Activated naive CD8-positive, alpha-beta T cell treated with anti-CD3 and anti-CD28 coated beads, Interleukin-2, amount 10 ng/mL, durations not matched to agents 7 days and 5 days (primary cell): ENCODE results near the gene ZNF428. TPM values are rescaled to one million over a fixed set of nuclear protein-coding genes. Genes with fewer than 3 reads are reported as not detected.

Experiments used
- ATAC-seq: fragments of 150-1000 bp; cut with Tn5 transposase; one replicate; pipeline ENCODE4 v1.10.0; 2021; ENCODE audit warnings: low read depth, moderate library complexity
- POLR2A ChIA-PET: fragments of 350-600 bp; sonication (Branson Sonifier 250); formaldehyde crosslinking; loops from one replicate; lab custom pipeline; 2021; ENCODE audit warnings: antibody characterized with exemption; lab: Charles Lee
- DNase-seq: peaks from one replicate; pipeline ENCODE4 v3.0.0; 2021
- H3K27ac Mint-ChIP-seq: one replicate; pipeline ENCODE4 v1.8.0; 2022; ENCODE audit warnings: mild to moderate bottlenecking, mixed read lengths
- H3K27me3 Mint-ChIP-seq: one replicate; pipeline ENCODE4 v1.8.0; 2022; ENCODE audit warnings: mild to moderate bottlenecking, moderate library complexity, mixed read lengths
- H3K36me3 Mint-ChIP-seq: one replicate; pipeline ENCODE4 v1.8.0; 2021; ENCODE audit warnings: mild to moderate bottlenecking, mixed read lengths
- H3K4me1 Mint-ChIP-seq: one replicate; pipeline ENCODE4 v1.8.0; 2021; ENCODE audit warnings: mixed read lengths
- H3K4me3 Mint-ChIP-seq: one replicate; pipeline ENCODE4 v1.8.0; 2022; ENCODE audit warnings: mild to moderate bottlenecking, moderate library complexity, mixed read lengths
- H3K9me3 Mint-ChIP-seq: one replicate; pipeline ENCODE4 v1.8.0; 2021; ENCODE audit warnings: mixed read lengths
- total RNA-seq, 2 experiments: library from RNA; stranded (reverse); gene quantifications; one replicate each; pipeline ENCODE4 v1.2.3, GENCODE V29; 2021

The ZNF428 gene, protein sequence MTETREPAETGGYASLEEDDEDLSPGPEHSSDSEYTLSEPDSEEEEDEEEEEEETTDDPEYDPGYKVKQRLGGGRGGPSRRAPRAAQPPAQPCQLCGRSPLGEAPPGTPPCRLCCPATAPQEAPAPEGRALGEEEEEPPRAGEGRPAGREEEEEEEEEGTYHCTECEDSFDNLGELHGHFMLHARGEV
- total RNA-seq = 10 to 100 TPM; 23.3 to 23.7 TPM

DNA sequence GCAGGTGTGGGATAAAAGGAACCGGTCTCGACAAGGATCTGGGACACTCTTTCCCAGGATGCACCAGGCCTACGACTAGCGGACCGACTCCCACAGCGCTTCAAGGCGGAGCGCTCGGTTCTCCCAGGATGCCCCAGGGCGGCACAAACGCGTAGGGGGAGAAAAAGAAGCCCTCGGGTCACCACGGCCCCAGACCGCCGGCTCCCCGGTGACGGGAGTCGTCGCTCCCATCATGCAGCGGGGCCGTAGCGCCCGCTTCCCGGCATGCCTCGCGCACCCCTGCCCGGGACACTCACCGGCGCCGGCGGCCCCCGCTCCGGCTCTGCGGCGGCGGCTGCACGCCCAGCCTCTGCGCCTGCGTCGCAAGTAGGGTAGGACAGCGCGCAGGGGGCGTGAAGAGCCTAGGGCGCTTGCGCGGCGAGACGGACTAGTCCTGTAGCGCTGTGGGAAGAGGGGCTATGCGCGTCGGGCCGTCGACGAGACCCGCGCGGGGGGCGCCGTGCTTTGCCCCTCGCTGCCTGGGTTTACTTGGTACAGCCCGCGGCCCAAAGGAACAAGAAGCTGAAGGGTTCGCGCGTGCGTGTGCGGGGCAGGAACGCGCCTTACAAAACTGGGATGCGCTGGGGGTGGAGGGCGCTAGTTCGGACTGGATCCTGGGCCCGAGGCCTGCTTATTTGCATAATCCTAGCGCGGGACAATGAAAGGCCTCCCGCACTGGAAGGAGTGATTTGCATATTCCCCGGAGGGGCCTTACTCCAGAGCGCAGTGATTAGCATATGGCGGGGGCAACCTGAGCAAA lies at the start of gene ZNF428:
ZNF428 (minus strand) TSS at position 368 of the 799 bp plus-strand sequence. CDS start 5,325 bp downstream, outside the sequence.
- peak within 1 kb of the TSS; percentile 97 for H3K27ac Mint-ChIP-seq
- peak; percentile 84 for ATAC-seq
- H3K4me1 Mint-ChIP-seq = peaks cover 14% of the 10 kb centered on the region
- H3K9me3 Mint-ChIP-seq = no peaks in the 10 kb centered on the region
- H3K4me3 Mint-ChIP-seq = peak within 1 kb of the TSS; percentile 93
- peak; percentile 89 for DNase-seq
- no peaks in the 10 kb centered on the region for H3K27me3 Mint-ChIP-seq
- H3K36me3 Mint-ChIP-seq = peaks cover 2% of the 10 kb centered on the region
- POLR2A ChIA-PET = interaction anchor here (1.4 kb wide), 1 partner anchor 23 kb away, joined by 6 read pairs; the partner anchor contains the start of genes IRGQ and ZNF576

DNA sequence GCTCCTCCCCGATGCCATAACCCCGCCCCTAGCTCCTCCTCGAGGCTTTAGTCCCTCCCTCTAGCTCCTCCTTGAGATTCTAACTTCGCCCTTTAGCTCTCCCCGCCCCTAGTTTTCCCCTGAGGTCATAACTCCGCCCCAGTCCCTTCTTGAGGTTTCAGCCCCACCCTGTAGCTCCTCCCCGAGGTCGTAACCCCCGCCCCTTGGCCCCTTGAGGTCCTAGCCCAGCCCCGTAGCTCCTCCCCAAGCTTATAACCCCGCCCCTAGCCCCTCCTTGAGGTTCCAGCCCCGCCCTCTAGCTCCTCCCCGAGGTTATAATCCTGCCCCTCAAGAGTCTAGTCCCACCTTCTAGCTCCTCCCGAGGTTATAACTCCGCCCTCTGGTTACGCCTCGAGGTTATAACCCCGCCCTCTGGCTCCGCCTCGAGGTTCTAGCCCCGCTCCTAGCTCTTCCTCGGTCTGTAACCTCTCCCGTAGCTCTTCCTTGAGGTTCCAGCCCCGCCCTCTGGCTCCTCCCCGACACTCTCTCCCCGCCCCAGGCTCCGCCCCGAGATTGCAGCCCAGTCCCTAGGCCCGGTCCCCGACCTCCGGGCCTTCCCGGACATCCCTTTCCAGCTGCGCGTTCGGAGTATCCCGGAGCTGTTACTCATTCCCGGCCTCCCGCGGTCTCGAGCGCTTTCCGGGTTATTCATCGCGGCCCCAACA lies 49.1 kb upstream of the ZNF428 start:
- H3K4me1 Mint-ChIP-seq = peaks cover 33% of the 10 kb centered on the region
- peak overlapping the region; percentile 91 for H3K27ac Mint-ChIP-seq
- peak overlapping the region; percentile 94 for H3K4me3 Mint-ChIP-seq
- peaks cover 3% of the 10 kb centered on the region for H3K27me3 Mint-ChIP-seq
- H3K9me3 Mint-ChIP-seq = no peaks in the 10 kb centered on the region
- peak; percentile 94 for DNase-seq
- peak; percentile 86 for ATAC-seq
- peaks cover 26% of the 10 kb centered on the region for H3K36me3 Mint-ChIP-seq
- POLR2A ChIA-PET = interaction anchor here (0.6 to 1.8 kb wide), 12 partner anchors 10 to 205 kb away, joined by 3 to 30 read pairs (median 6); partner anchors contain the start of gene SMG9

DNA sequence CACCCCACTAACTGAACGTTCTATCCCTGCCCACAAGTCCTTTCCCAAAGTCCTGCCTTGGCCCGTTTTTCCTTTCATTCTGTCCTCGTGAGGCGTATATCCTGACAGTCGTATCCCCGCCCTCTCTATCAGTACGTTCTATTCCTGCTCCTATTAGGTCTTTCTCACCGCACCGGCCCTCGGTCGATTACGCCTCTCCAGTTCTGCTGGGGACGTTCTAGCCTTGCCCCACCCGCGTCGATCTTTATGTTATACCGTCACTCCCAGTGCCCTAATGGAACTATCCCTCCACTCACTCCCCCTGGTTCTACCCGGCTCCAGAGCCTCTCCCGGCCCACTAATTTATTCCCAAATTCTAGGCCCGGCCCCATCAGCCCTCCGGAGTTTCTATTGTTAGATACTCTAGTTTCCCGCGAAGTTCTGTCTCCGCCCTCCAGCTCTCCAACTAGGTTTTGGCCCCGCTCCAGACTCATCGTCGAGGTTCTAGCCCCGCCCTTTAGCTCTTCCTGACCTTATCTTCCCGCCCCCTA lies 48.5 kb upstream of the ZNF428 start:
- DNase-seq (no peak), ATAC-seq (no peak)
- Mint-ChIP-seq H3K4me3 (peak overlapping the region; percentile 94), H3K27ac (peak overlapping the region; percentile 91), H3K36me3 (peaks cover 27% of the 10 kb centered on the region), H3K9me3 (no peaks in the 10 kb centered on the region), H3K27me3 (peaks cover 3% of the 10 kb centered on the region), H3K4me1 (peaks cover 35% of the 10 kb centered on the region)
- POLR2A ChIA-PET = interaction anchor here (0.6 to 1.8 kb wide), 11 partner anchors 9 to 204 kb away, joined by 3 to 30 read pairs (median 6); partner anchors contain the start of gene SMG9

DNA sequence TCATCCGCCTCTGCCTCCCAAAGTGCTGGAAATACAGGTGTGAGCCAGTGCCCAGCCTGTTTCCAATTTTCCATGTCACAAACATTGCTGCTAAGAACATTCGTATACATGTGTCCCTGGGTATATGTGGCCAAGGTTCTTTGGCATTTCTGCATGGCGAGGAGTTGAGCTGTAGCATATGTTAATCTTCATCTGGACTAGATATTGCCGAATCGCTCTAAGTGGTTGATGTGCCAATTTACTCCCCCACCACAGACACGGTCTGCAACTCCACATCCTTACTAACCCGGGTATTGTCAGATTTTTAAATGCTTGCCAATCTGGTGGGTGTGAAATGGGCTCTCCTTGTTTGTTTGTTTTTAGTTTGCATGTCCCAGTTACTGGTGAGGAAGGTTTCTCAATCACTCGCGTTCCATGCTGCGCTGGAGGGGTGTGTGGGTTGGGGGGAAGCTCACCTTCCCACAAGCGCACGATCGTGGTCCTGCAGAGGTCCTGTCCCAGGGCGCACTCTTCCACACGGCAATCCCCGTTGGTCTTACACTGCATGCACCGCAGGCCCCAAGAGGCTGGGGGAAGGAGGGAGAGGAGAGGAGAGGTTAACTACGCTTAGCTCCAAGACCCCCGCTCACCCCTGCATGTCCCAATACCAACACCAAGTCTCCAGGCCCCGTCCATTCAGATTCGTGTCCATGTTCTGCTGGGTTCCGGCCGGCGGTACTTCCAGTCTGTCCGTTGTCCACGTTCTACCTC lies 47.9 kb upstream of the ZNF428 start:
- no peaks in the 10 kb centered on the region for H3K9me3 Mint-ChIP-seq
- POLR2A ChIA-PET = interaction anchor here (0.7 to 1.5 kb wide), 2 partner anchors 204 to 334 kb away, joined by 3 to 8 read pairs; no protein-coding TSS in a partner anchor
- no peak for DNase-seq
- H3K4me3 Mint-ChIP-seq = peak overlapping the region; percentile 94
- H3K27ac Mint-ChIP-seq = peak overlapping the region; percentile 91
- peaks cover 35% of the 10 kb centered on the region for H3K4me1 Mint-ChIP-seq
- peaks cover 3% of the 10 kb centered on the region for H3K27me3 Mint-ChIP-seq
- ATAC-seq = no peak
- peaks cover 31% of the 10 kb centered on the region for H3K36me3 Mint-ChIP-seq

DNA sequence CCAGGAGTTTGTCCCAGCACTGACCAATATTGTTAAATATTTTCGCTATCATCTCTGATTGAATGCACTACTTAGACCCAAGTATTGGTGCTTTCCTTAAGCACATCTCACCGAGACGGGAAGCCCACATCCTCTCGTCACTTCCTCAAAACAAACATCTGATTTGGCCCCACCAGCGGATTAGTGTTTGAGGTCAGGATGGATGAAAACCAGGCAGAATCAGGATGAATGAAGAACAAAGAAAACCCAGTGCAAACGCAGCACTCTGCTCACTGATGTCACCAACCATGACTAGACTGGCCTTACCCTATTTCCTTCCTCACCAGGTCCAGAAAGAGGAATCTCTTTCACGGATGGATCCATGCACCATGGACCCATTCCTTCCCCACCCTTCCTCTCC lies 44.6 kb upstream of the ZNF428 start:
- Mint-ChIP-seq H3K9me3 (no peaks in the 10 kb centered on the region), H3K27me3 (no peaks in the 10 kb centered on the region), H3K27ac (peak overlapping the region; percentile 74), H3K4me1 (peaks cover 31% of the 10 kb centered on the region), H3K4me3 (peak overlapping the region; percentile 56), H3K36me3 (peaks cover 46% of the 10 kb centered on the region)
- ATAC-seq (peak; percentile 2), DNase-seq (no peak)
- POLR2A ChIA-PET = interaction anchor here (0.7 kb wide), 1 partner anchor 257 kb away, joined by 3 read pairs; no protein-coding TSS in a partner anchor

DNA sequence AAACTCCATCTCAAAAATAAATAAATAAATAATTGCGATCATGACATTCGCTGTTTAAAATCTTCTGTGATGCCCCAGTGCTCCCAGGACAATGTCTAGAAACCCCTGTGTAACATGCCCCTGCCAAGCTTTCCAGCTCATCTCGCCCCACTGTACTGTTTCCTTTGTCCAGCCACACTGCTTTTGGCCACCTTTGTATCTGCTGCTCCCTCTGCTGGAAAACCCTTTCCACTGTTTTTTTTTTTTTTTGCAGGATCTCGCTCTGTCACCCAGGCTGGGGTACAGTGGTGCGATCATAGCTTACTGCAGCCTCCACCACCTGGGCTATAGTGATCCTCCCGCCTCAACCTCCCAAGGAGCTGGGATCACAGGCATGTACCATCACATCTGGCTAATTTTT lies 43.1 kb upstream of the ZNF428 start:
- H3K27me3 Mint-ChIP-seq = no peaks in the 10 kb centered on the region
- no peak for ATAC-seq
- peaks cover 50% of the 10 kb centered on the region for H3K36me3 Mint-ChIP-seq
- H3K4me3 Mint-ChIP-seq = no peak overlapping the region
- H3K27ac Mint-ChIP-seq = no peak overlapping the region
- POLR2A ChIA-PET = no interaction called here
- H3K9me3 Mint-ChIP-seq = no peaks in the 10 kb centered on the region
- no peak for DNase-seq
- H3K4me1 Mint-ChIP-seq = peaks cover 22% of the 10 kb centered on the region

DNA sequence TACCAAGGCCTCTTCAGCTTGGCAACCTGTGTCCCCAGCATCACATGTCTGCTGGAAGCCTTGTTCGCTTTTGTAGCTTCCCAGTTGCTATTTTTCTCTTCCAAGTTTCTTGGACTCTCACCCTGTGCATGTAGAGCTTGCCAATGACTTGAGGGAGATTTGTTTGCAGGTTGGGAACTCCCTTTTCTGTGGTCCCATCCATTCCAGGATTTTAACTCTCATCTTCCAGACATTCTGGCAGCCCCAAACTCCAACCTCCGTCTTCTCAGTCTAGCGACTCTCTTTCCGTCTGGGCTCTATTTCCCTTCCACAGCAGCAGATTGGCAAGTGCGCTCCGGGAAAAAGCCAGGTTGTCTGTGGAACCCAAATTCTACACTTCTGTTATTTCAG lies 41.5 kb upstream of the ZNF428 start:
- H3K4me1 Mint-ChIP-seq = peaks cover 19% of the 10 kb centered on the region
- H3K27me3 Mint-ChIP-seq = no peaks in the 10 kb centered on the region
- H3K27ac Mint-ChIP-seq = no peak overlapping the region
- H3K9me3 Mint-ChIP-seq = no peaks in the 10 kb centered on the region
- ATAC-seq (no peak), DNase-seq (no peak)
- H3K36me3 Mint-ChIP-seq = peaks cover 52% of the 10 kb centered on the region
- POLR2A ChIA-PET = no interaction called here
- no peak overlapping the region for H3K4me3 Mint-ChIP-seq

DNA sequence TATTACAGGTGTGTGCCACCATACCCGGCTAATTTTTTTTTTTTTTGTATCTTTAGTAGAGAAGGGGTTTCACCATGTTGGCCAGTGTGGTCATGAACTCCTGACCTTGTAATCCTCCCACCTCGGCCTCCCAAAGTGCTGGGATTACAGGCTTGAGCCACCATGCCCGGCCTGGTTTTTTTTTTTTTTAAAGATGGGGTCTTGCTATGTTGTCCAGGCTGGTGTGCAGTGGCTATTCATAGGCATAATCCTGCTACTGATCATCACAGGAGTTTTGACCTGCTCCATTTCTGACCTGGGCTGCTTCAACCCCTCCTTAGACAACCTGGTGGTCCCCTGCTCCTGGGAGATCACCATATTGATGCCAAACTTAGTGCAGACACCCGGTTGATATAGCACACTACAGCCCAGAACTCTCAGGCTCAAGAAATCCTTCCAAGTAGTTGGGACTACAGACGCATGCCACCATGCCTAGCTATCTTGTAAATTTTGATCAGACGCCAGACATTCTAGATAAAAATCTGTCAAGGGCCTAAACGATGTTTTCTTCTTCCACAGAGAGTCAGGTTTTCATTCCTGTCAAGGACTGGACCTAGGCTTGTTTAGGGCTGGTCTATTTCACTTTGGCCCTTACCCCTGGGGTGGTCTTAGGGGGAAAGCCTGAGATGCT lies 41.0 kb upstream of the ZNF428 start:
- Mint-ChIP-seq H3K27ac (no peak overlapping the region), H3K27me3 (no peaks in the 10 kb centered on the region), H3K9me3 (no peaks in the 10 kb centered on the region), H3K36me3 (peaks cover 58% of the 10 kb centered on the region), H3K4me3 (no peak overlapping the region), H3K4me1 (peaks cover 19% of the 10 kb centered on the region)
- DNase-seq (no peak), ATAC-seq (no peak)
- POLR2A ChIA-PET = no interaction called here

DNA sequence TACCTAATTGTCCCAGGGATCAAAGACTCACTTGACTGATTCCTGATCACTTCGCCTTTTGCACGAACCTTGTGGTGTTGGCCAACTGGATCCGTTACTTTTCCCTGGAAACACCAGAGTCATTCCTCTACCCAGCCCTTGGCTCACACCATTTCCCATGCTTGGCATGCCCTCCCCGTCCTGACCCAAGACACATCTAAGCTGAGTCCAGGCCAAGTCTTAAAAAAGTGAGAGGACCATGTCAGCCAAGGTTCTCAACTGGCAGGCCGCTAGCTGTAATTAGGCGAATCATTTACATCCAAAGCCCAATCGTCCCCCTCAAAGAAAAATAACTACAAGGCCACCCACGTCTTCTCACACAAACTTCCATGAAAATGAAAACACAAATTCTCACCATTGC lies 39.1 kb upstream of the ZNF428 start:
- Mint-ChIP-seq H3K4me1 (peaks cover 2% of the 10 kb centered on the region), H3K27me3 (no peaks in the 10 kb centered on the region), H3K36me3 (peaks cover 53% of the 10 kb centered on the region), H3K9me3 (no peaks in the 10 kb centered on the region), H3K27ac (no peak overlapping the region), H3K4me3 (no peak overlapping the region)
- ATAC-seq (no peak), DNase-seq (no peak)
- POLR2A ChIA-PET = interaction anchor here (0.6 to 1.1 kb wide), 2 partner anchors 10 to 22 kb away, joined by 3 read pairs; no protein-coding TSS in a partner anchor

DNA sequence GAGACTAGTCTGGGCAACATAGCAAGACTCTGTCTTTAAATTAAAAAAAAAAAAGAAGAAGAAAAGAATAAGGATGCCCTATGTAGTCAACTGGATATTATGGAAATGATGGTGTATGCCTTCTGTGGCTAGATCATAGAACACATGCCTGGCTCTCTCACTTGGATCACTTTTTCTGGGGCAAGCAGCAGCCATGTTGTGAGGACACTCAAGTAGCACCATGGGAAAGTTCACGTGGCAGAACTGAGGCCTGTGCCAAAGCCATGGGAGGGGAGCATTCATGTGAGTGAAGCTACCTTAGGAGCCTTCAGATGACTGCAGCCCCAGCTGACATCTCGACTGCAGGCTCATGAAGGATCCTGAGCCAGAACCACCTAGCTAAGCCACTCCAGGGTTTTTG lies 38.6 kb upstream of the ZNF428 start:
- ATAC-seq (no peak), DNase-seq (no peak)
- H3K27ac Mint-ChIP-seq = no peak overlapping the region
- H3K4me3 Mint-ChIP-seq = no peak overlapping the region
- H3K27me3 Mint-ChIP-seq = no peaks in the 10 kb centered on the region
- no peaks in the 10 kb centered on the region for H3K4me1 Mint-ChIP-seq
- peaks cover 56% of the 10 kb centered on the region for H3K36me3 Mint-ChIP-seq
- POLR2A ChIA-PET = no interaction called here
- no peaks in the 10 kb centered on the region for H3K9me3 Mint-ChIP-seq

DNA sequence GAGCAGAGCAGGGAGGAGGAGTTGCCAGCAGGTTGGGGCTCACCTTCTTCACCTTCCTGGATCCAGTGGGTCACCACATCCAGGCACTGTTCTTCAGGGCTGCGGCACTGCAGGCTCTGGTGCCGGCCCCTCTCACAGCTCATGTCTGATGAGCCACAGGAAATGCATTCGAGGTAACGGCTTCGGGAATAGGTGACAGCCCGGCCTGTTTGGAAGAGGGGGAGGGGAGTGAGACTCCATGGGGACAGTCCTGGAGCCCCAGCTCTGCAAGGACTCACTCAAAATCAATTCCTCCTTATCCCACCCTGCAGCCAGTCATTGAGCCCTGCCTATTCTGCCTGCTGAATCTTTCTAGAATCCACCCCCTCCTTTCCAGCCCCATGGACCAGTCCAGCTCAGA lies 37.0 kb upstream of the ZNF428 start:
- DNase-seq (no peak), ATAC-seq (no peak)
- Mint-ChIP-seq H3K27me3 (no peaks in the 10 kb centered on the region), H3K27ac (no peak overlapping the region), H3K4me1 (peaks cover 1% of the 10 kb centered on the region), H3K4me3 (no peak overlapping the region), H3K9me3 (no peaks in the 10 kb centered on the region), H3K36me3 (peaks cover 49% of the 10 kb centered on the region)
- POLR2A ChIA-PET = no interaction called here

DNA sequence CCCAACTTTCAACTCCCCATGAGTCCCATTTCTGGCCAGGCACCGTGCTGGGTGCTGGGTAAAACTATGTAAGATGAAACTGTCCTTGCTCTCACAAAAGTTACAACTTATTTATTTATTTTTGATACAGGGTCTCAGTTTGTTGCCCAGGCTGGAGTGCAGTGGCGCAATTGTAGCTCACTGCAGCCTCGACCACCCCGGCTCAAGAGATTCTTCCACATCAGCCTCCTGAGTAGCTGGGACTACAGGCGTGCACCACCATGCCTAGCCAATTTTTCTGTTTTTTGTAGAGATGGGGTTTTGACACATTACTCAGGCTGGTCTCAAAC lies 33.1 kb upstream of the ZNF428 start:
- H3K27ac Mint-ChIP-seq = no peak overlapping the region
- H3K4me1 Mint-ChIP-seq = peaks cover 1% of the 10 kb centered on the region
- no peaks in the 10 kb centered on the region for H3K9me3 Mint-ChIP-seq
- ATAC-seq (no peak), DNase-seq (no peak)
- no peak overlapping the region for H3K4me3 Mint-ChIP-seq
- POLR2A ChIA-PET = no interaction called here
- no peaks in the 10 kb centered on the region for H3K27me3 Mint-ChIP-seq
- H3K36me3 Mint-ChIP-seq = peaks cover 30% of the 10 kb centered on the region
